HG03060 (cell line): Measurements from ENCODE around the gene FSCN2.

Experiments
- ATAC-seq: cut with Tn5 transposase; IDR thresholded peaks from one replicate; pipeline ENCODE4 v1.9.1; 2021; ENCODE audit warnings: low read depth, moderate number of reproducible peaks; ENCODE audit not compliant: unreplicated experiment

FSCN2 gene

GRCh38 chr17:81489998-81490992 lies 37.9 kb upstream of the FSCN2 start:
- ATAC-seq, result no peak

GRCh38 chr17:81491181-81491581 lies 37.0 kb upstream of the FSCN2 start:
- no peak for ATAC-seq

GRCh38 chr17:81491761-81492160 lies 36.4 kb upstream of the FSCN2 start:
- ATAC-seq, result no peak

DNA sequence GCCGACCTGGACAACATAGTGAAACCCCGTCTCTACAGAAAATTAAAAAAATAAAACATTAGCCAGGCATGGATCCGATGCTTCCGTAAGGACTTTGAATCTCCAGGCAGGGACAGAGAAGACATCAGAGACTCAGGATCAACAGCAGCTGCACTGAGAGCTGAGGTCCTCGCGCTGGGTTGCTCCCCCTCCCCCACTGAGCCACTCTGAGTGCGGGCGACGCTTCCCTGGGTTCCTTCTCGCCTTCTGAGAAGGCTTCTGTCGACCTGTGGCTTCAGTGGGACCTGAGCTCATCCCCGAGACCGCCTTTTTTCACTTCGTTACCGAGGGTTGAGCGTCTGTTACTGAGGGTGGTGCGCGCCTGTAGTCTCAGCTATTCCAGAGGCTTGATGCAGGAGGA lies 36.0 kb upstream of the FSCN2 start:
- ATAC-seq, result no peak

GRCh38 chr17:81492706-81493105 lies 35.5 kb upstream of the FSCN2 start:
- no peak for ATAC-seq

- no peak for ATAC-seq
These were observed 34.8 kb upstream of the FSCN2 start for GRCh38 chr17:81493198-81494038.

GRCh38 chr17:81494626-81495377 lies 33.4 kb upstream of the FSCN2 start:
- no peak for ATAC-seq

GRCh38 chr17:81498953-81499600 lies 29.1 kb upstream of the FSCN2 start:
- ATAC-seq, result no peak

DNA sequence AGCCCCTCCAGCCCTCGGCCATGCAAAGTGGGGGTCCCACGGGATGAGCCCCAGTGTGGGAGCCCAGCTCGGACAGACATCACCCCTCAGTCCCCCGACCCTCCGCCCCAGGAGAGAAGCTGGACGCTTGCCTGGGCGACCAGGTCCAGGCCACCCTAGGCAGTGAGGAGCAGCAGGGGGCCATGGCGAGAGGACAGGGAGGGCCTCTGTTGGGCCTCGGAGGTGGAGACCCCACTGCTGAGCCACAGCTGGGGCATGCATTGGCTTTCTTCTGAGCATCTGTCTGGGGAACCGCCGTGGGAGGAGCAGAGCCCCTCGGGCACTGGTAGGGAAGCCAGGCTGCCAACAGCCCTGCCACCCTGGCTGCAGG lies 28.6 kb upstream of the FSCN2 start:
- no peak for ATAC-seq

DNA sequence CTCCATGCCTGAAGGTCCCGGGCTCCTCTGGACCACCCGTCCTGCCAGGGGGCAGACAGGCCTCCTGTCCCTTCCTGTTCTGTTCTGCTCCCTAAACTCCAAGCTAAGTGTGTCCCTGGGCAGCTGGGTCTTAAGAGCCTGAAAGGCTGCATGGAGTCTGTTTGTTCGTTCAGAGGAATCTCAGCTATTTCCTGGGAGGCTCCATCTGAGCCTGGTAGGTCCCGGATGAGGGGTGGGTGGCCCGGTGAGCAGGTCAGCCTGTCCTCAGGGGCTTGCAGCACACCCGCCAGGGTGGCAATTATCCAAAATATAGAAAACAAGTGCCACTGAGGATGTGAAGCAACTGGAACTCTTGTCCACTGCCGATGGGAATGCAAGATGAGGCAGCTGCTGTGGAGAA lies 28.1 kb upstream of the FSCN2 start:
- ATAC-seq, result no peak

- ATAC-seq, result no peak
These were observed 25.6 kb upstream of the FSCN2 start for GRCh38 chr17:81502471-81503017.

DNA sequence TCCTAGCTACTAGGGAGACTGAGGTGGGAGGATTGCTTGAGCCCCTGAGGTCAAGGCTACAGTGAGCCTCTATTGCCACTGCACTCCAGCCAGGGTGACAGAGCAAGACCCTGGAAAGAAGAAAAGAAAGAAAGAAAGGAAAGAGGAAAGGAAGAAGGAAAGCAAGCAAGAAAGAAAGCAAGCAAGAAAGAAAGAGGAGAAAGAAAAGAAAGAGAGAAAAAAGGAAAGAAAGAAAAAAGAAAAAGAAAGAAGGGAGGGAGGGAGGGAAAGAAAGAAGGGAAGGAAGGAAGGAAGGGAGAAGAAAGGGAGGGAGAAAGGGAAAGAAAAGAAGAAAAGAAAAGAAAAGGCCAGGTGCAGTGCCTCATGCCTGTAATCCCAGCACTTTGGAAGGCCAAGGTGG lies 24.6 kb upstream of the FSCN2 start:
- no peak for ATAC-seq

DNA sequence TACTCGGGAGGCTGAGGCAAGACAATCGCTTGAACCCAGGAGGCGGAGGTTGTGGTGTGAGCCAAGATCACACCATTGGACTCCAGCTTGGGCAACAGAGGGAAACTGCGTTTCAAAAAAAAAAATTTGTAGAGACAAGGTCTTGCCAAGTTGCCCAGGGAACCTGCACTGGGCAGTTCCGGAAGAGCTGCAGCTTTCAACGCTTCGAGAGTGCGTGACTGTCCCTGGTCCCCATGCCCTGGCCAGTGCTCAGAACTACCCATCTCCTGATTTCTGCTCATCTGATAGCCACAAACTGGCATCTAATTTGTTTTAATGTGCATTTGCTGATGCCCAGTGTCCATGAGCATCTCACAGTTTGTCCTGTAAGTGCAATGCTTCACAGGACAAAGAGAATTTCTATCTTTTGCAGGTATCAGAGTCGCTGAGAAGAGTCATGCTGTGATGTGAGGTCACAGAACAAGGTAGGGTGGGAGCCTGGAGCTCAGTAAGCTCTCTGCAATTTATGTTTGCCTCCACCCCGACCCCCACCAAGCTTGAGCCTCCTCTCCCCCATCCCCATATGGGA lies 19.5 kb upstream of the FSCN2 start:
- ATAC-seq, result no peak

DNA sequence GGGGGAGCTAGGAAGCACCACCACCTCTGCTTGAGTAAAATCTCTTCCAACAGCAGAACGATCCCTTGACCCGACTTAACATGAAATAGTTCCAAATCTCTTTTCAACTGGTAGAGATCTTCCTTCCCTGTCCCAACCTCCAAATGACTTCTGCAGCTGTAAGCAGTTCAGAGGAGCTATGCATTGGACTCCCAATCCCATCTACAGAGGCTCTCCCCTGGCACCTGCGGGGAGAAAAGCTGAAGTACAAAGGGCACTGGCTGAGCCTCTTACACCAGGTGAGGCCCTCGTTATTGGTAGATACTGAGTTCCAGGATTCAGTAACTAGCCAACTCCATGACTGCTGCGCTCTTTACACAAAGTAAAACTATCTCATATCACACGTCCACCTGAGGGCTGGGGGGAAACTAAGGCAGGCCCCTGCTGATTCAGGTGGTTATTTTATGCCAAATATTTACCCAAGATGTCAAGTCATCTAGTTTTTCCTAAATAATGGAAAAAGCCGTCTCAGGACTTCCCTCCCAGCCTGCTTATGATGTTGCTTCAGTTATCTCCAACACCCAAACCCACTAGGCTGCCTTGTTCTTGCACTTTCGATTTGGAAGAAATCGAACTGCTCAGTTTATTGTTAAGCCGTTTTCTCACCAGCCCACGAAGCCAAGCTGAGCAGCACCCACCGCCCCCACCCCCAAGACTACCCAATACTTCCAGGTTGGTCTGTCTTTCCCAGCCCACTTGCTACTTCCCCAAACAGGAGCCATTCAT lies 18.8 kb upstream of the FSCN2 start:
- no peak for ATAC-seq

DNA sequence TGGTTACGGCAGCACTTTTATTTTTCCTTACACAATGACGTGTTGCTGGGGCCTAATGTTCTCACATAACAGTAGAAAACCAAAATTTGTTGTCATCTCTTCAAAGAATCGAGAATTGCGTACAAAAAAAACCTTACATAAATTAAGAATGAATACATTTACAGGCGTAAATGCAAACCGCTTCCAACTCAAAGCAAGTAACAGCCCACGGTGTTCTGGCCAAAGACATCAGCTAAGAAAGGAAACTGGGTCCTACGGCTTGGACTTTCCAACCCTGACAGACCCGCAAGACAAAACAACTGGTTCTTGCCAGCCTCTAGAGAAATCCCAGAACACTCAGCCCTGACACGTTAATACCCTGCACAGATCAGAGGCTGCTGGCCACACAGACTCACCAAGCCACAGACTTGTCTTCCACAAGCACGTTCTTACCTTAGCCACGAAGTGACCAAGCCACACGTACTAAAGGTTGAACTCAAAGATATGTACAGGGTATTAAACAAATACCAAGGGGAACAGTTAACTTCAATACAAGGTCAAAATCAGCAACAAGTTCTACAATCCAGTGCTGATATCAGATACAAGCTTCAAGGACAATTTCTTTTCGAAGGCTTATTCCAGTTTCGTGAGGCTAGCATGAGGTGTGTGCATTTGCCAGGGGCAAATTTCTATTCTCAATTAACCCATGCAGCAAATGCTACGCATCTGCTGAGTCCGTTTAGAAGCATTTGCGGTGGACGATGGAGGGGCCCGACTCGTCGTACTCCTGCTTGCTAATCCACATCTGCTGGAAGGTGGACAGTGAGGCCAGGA lies 18.0 kb upstream of the FSCN2 start:
- no peak for ATAC-seq

DNA sequence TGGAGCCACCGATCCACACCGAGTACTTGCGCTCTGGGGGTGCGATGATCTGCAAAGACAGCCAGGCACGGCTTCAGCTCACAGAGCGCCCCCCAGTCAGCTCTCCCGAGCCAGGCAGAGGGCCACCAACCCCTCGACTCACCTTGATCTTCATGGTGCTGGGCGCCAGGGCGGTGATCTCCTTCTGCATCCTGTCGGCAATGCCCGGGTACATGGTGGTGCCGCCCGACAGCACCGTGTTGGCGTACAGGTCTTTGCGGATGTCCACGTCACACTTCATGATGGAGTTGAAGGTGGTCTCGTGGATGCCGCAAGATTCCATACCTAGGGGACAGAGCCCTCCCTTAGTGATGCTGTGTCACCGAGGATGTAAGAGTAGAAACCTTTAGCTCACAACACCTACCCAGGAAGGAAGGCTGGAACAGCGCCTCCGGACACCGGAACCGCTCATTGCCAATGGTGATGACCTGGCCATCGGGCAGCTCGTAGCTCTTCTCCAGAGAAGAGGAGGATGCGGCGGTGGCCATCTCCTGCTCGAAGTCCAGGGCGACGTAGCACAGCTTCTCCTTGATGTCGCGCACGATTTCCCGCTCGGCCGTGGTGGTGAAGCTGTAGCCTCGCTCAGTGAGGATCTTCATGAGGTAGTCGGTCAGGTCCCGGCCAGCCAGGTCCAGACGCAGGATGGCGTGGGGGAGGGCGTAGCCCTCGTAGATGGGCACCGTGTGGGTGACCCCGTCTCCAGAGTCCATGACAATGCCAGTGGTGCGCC lies 17.2 kb upstream of the FSCN2 start:
- no peak for ATAC-seq

- no peak for ATAC-seq
These were observed 16.7 kb upstream of the FSCN2 start for GRCh38 chr17:81511554-81511803.
